GM23338 (cell line): ENCODE results near the gene NUP62CL. TPM values are rescaled to one million over a fixed set of nuclear protein-coding genes. Genes with fewer than 3 reads are reported as not detected.

Experiments used
- ATAC-seq: fragments of 200-7000 bp; cut with Tn5 transposase; 3 replicates; pipeline ENCODE4 v1.9.1; 2020
- DNase-seq: peaks from one replicate; pipeline ENCODE4 v3.0.0-alpha.2; 2015; ENCODE audit warnings: low spot score
- H2AFZ ChIP-seq: fragments of 200-600 bp; sonication (generic); 2 replicates; pipeline ENCODE4 v1.8.0; 2016; ENCODE audit warnings: antibody characterized with exemption, mild to moderate bottlenecking, moderate library complexity
- H3F3A ChIP-seq: fragments of 200-600 bp; sonication (generic); replicated peaks from 2 replicates; pipeline ENCODE4 v1.8.0; 2017; ENCODE audit warnings: antibody characterized with exemption, mixed run types, low read depth
- H3K27ac ChIP-seq: fragments of 200-600 bp; sonication (generic); 2 replicates; pipeline ENCODE4 v1.6.1; 2016; ENCODE audit warnings: low read depth
- H3K27me3 ChIP-seq: fragments of 200-600 bp; sonication (generic); 2 replicates; pipeline ENCODE4 v1.8.0; 2016; ENCODE audit warnings: mild to moderate bottlenecking, mixed run types, moderate library complexity; ENCODE audit not compliant: insufficient read depth
- H3K36me3 ChIP-seq: fragments of 200-600 bp; sonication (generic); 2 replicates; pipeline ENCODE4 v1.8.0; 2016; ENCODE audit warnings: mild to moderate bottlenecking; ENCODE audit not compliant: insufficient read depth
- H3K4me1 ChIP-seq: fragments of 200-600 bp; sonication (generic); 2 replicates; pipeline ENCODE4 v1.8.0; 2016; ENCODE audit warnings: mild to moderate bottlenecking, moderate library complexity; ENCODE audit not compliant: insufficient read depth
- H3K4me2 ChIP-seq: fragments of 200-600 bp; sonication (generic); 2 replicates; pipeline ENCODE4 v1.7.1; 2017; ENCODE audit warnings: mixed run types
- H3K4me3 ChIP-seq: fragments of 200-600 bp; sonication (generic); 2 replicates; pipeline ENCODE4 v1.6.1; 2016; ENCODE audit warnings: mixed run types
- H3K79me2 ChIP-seq: fragments of 200-600 bp; sonication (generic); replicated peaks from 2 replicates; pipeline ENCODE4 v1.8.0; 2017; ENCODE audit warnings: mild to moderate bottlenecking; ENCODE audit not compliant: insufficient read depth
- H3K9me2 ChIP-seq: fragments of 200-600 bp; sonication (generic); 2 replicates; pipeline ENCODE4 v1.8.0; 2017; ENCODE audit not compliant: insufficient read depth
- H4K20me1 ChIP-seq: fragments of 200-600 bp; sonication (generic); replicated peaks from 2 replicates; pipeline ENCODE4 v1.8.0; 2017; ENCODE audit warnings: mild to moderate bottlenecking; ENCODE audit not compliant: insufficient read depth
- H3K27ac Mint-ChIP-seq: 2 replicates; pipeline ENCODE4 v1.8.0; 2020; ENCODE audit warnings: inconsistent platforms, mild to moderate bottlenecking, moderate library complexity, mixed read lengths
- H3K27me3 Mint-ChIP-seq: 3 replicates; pipeline ENCODE4 v1.8.0; 2022; ENCODE audit warnings: low read depth, mild to moderate bottlenecking, moderate library complexity, mixed read lengths, inconsistent platforms; ENCODE audit not compliant: insufficient read depth, poor library complexity
- H3K36me3 Mint-ChIP-seq: 3 replicates; pipeline ENCODE4 v1.8.0; 2021; ENCODE audit warnings: low read depth, mild to moderate bottlenecking, inconsistent platforms, moderate library complexity, mixed read lengths
- H3K4me1 Mint-ChIP-seq: 3 replicates; pipeline ENCODE4 v1.8.0; 2020; ENCODE audit warnings: mild to moderate bottlenecking, inconsistent platforms, mixed read lengths
- H3K4me3 Mint-ChIP-seq: 3 replicates; pipeline ENCODE4 v1.8.0; 2021; ENCODE audit warnings: moderate library complexity, mild to moderate bottlenecking, inconsistent platforms, mixed read lengths
- H3K9me3 Mint-ChIP-seq: 3 replicates; pipeline ENCODE4 v1.8.0; 2020; ENCODE audit warnings: moderate library complexity, mild to moderate bottlenecking, inconsistent platforms, mixed read lengths
- CREB1 ChIP-seq: fragments of 250-450 bp; sonication (Bioruptor Pico); IDR thresholded peaks from 2 replicates; pipeline ENCODE4 v1.5.0; 2020; ENCODE audit warnings: low read depth, mild to moderate bottlenecking, moderate library complexity
- ETS1 ChIP-seq: IDR thresholded peaks from 2 replicates; pipeline ENCODE4 v1.6.1; 2016; ENCODE audit warnings: antibody characterized with exemption
- EZH2 ChIP-seq: fragments of 200-600 bp; sonication (generic); IDR thresholded peaks from one replicate; pipeline ENCODE4 v1.8.0; 2017; ENCODE audit warnings: antibody characterized with exemption, mild to moderate bottlenecking, low read depth; ENCODE audit not compliant: unreplicated experiment
- EZH2phosphoT487 ChIP-seq: fragments of 200-600 bp; sonication (generic); IDR thresholded peaks from one replicate; pipeline ENCODE4 v1.8.1; 2018; ENCODE audit warnings: antibody characterized with exemption; ENCODE audit not compliant: unreplicated experiment
- JUNB ChIP-seq: IDR thresholded peaks from one replicate; pipeline ENCODE4 v1.6.1; 2016; ENCODE audit warnings: antibody characterized with exemption; ENCODE audit not compliant: unreplicated experiment
- NANOG ChIP-seq: IDR thresholded peaks from 2 replicates; pipeline ENCODE4 v1.6.1; 2016; ENCODE audit warnings: antibody characterized with exemption, borderline replicate concordance
- POLR2AphosphoS5 ChIP-seq: IDR thresholded peaks from 2 replicates; pipeline ENCODE4 v1.6.1; 2016; ENCODE audit warnings: antibody characterized with exemption, low read depth
- REST ChIP-seq: IDR thresholded peaks from one replicate; pipeline ENCODE4 v1.6.1; 2018; ENCODE audit warnings: antibody characterized with exemption; ENCODE audit not compliant: unreplicated experiment
- STAT1 ChIP-seq: IDR thresholded peaks from one replicate; pipeline ENCODE4 v1.6.1; 2016; ENCODE audit warnings: antibody characterized with exemption; ENCODE audit not compliant: unreplicated experiment
- ZNF114 ChIP-seq: fragments of 250-450 bp; sonication (Bioruptor Pico); IDR thresholded peaks from 2 replicates; pipeline ENCODE4 v1.5.0; 2020; ENCODE audit warnings: mild to moderate bottlenecking, moderate library complexity
- ZNF331 ChIP-seq: fragments of 250-450 bp; sonication (Bioruptor Pico); IDR thresholded peaks from 2 replicates; pipeline ENCODE4 v1.5.0; 2020; ENCODE audit warnings: low read depth, mild to moderate bottlenecking, moderate library complexity
- ZNF462 ChIP-seq: fragments of 250-450 bp; sonication (Bioruptor Pico); IDR thresholded peaks from 2 replicates; pipeline ENCODE4 v1.5.0; 2020; ENCODE audit warnings: mild to moderate bottlenecking, moderate library complexity
- polyA plus RNA-seq: library from polyadenylated mRNA; unstranded; fragments of >200 nt; fragmentation: Nextera tagmentation; extraction: Ambion mirVana; gene quantifications from 2 replicates; pipeline ENCODE4 v1.2.1, GENCODE V29; 2016
- total RNA-seq: library from RNA; depleted of rRNA; stranded (reverse); fragments of >200 nt; shearing (Covaris generic); gene quantifications from 2 replicates; pipeline ENCODE4 v1.2.3, GENCODE V29; 2014
- TF ChIP-seq, protein P1 (sequence below), 2 experiments: fragments of 200-600 bp in 1 of 2; sonication (generic) in 1 of 2; conservative IDR thresholded peaks; 2 replicates each; pipeline versions ENCODE4 v1.5.1 to v1.6.1; 2016 to 2017; ENCODE audit warnings: antibody characterized with exemption in 2 of 2, low read depth in 2 of 2, mild to moderate bottlenecking in 2 of 2, moderate library complexity in 1 of 2

Gene NUP62CL
- total and polyA plus RNA-seq, 2 experiments from 2014 or later: 5.8 to 11.2 TPM

- Histone ChIP-seq H4K20me1 (no peaks in the 10 kb centered on the region), H3K4me3 (no peak overlapping the region), H3F3A (no peaks in the 10 kb centered on the region), H2AFZ (no peak overlapping the region), H3K9me2 (no peaks in the 10 kb centered on the region), H3K27me3 (no peaks in the 10 kb centered on the region), H3K4me2 (no peak overlapping the region), H3K36me3 (no peaks in the 10 kb centered on the region), H3K27ac (no peak overlapping the region), H3K79me2 (no peaks in the 10 kb centered on the region), H3K4me1 (0 out of 2 replicates have a peak, but pooled peaks cover 5% of the 10 kb centered on the region)
- Mint-ChIP-seq H3K27ac (no peak overlapping the region), H3K36me3 (no peaks in the 10 kb centered on the region), H3K4me1 (peaks cover 11% of the 10 kb centered on the region; the same call in 2 of the 3 replicates), H3K9me3 (no peaks in the 10 kb centered on the region), H3K27me3 (no peaks in the 10 kb centered on the region), H3K4me3 (no peak overlapping the region)
- ATAC-seq (no peak), DNase-seq (no peak)
- no peak for TF ChIP-seq JUNB
- TF ChIP-seq NANOG: no peak
- TF ChIP-seq CREB1 (CRISPR knock-in tag): no peak
- no peak for TF ChIP-seq EZH2phosphoT487
- TF ChIP-seq REST: no peak
- TF ChIP-seq, protein P1, sequence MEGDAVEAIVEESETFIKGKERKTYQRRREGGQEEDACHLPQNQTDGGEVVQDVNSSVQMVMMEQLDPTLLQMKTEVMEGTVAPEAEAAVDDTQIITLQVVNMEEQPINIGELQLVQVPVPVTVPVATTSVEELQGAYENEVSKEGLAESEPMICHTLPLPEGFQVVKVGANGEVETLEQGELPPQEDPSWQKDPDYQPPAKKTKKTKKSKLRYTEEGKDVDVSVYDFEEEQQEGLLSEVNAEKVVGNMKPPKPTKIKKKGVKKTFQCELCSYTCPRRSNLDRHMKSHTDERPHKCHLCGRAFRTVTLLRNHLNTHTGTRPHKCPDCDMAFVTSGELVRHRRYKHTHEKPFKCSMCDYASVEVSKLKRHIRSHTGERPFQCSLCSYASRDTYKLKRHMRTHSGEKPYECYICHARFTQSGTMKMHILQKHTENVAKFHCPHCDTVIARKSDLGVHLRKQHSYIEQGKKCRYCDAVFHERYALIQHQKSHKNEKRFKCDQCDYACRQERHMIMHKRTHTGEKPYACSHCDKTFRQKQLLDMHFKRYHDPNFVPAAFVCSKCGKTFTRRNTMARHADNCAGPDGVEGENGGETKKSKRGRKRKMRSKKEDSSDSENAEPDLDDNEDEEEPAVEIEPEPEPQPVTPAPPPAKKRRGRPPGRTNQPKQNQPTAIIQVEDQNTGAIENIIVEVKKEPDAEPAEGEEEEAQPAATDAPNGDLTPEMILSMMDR (conservative IDR thresholded peaks at IDR 0.05; ENCODE audit: low read depth in 2 of 2): no peak
- TF ChIP-seq ETS1: no peak
- no peak for TF ChIP-seq ZNF114 (CRISPR knock-in tag)
- no peak for TF ChIP-seq STAT1
- TF ChIP-seq ZNF462 (CRISPR knock-in tag): no peak
- TF ChIP-seq EZH2: no peak
- no peak for TF ChIP-seq ZNF331 (CRISPR knock-in tag)
- TF ChIP-seq POLR2AphosphoS5: no peak
These were observed 7.2 kb upstream of the NUP62CL start for GRCh38 chrX:107213477-107213876.
